Measurements from ENCODE around the gene ZAP70. TPM values are rescaled to one million over a fixed set of nuclear protein-coding genes. Genes with fewer than 3 reads are reported as not detected.
A peak's percentile ranks its signal among the peaks of the same experiment; 100 is the strongest.

Gene ZAP70
- total RNA-seq, 4 donors from 2014 or later, result 11.5 to 75.1 (median 27.2) TPM

DNA sequence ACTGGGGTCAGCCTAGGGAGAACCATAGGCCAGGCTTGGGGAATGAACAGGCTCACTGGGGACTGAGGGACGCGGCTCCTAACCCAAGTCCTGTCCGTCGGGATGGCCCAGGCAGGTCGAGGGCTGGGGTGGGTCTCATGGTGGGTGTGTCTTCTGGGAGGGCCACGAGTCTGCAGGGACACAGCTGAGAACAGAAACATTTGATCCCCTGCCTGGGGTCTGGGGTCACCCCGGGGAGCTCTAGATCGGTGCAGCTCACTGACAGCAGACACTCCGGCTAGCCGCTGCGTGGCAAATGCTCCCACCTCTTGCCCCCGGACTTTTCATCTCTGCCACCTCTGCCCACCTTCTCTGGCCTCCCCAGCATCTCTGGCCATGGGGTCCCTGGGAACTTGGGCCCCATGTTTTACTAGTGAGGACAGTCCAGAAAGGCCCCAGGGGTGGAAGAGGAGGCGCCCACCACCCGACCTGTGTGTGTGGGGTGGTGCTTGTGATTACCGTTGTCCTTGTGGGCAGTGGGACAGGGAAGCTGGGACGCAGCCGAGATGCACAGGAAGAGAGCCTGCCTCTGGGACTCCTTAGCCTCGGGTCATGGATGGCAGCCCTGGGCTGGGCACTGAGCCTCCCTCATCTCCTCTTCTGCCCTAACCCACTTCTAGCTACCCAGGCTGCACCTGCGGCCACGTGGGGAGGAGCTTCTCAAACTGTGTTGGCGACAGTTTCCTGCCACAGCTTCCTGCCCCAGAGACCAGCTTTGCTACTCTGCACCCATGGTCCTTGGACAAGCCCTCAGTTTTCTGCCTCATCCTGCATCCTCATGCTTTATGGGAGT lies 4.9 kb downstream of the ZAP70 start:
- peak overlapping the region; percentile 45 to 72 (median 58) for H3K27ac ChIP-seq
- DNase-seq, result peak; percentile 52 to 89 (median 85)
- H3K36me3 ChIP-seq, result no peaks in the 10 kb centered on the region
- H3K9me3 ChIP-seq, result no peaks in the 10 kb centered on the region
- no peak for TF ChIP-seq POLR2A (IDR thresholded peaks at IDR 0.05)
- TF ChIP-seq, protein P1, sequence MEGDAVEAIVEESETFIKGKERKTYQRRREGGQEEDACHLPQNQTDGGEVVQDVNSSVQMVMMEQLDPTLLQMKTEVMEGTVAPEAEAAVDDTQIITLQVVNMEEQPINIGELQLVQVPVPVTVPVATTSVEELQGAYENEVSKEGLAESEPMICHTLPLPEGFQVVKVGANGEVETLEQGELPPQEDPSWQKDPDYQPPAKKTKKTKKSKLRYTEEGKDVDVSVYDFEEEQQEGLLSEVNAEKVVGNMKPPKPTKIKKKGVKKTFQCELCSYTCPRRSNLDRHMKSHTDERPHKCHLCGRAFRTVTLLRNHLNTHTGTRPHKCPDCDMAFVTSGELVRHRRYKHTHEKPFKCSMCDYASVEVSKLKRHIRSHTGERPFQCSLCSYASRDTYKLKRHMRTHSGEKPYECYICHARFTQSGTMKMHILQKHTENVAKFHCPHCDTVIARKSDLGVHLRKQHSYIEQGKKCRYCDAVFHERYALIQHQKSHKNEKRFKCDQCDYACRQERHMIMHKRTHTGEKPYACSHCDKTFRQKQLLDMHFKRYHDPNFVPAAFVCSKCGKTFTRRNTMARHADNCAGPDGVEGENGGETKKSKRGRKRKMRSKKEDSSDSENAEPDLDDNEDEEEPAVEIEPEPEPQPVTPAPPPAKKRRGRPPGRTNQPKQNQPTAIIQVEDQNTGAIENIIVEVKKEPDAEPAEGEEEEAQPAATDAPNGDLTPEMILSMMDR (IDR thresholded peaks at IDR 0.05), result no peak
- peak overlapping the region; percentile 10 to 44 (median 24) for H3K4me3 ChIP-seq
- no peaks in the 10 kb centered on the region for H3K4me1 ChIP-seq
- no peaks in the 10 kb centered on the region for H3K27me3 ChIP-seq

DNA sequence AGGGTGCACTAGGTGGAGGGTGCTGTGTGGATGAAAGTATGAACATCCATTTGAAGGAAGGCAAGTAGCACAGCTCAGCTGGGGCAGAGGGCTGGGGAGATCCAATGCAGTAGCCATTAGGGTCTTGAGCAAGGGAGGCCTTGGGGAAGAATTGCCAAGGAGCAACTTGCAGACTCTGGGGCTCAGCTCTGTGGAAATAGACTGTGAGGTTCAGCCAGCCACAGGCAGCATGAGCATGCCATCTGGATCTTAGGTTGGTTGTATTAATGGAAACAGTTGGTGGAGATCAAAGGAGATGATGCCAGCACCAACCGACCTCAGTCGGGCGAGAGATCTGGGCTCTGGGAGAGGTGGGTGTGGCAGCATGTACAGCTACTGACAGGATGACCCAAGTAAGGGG lies 5.6 kb downstream of the ZAP70 start:
- Histone ChIP-seq H3K36me3 (no peaks in the 10 kb centered on the region), H3K27ac (peak overlapping the region in 2 of 4 donors; percentile 25 to 72), H3K4me3 (peak overlapping the region in 2 of 4 donors; percentile 24 to 44), H3K9me3 (no peaks in the 10 kb centered on the region), H3K4me1 (no peaks in the 10 kb centered on the region), H3K27me3 (no peaks in the 10 kb centered on the region)
- DNase-seq, result peak in 1 of 3 donors; percentile 39
- TF ChIP-seq POLR2A (IDR thresholded peaks at IDR 0.05), result no peak
- TF ChIP-seq, protein P1 (IDR thresholded peaks at IDR 0.05), result no peak

DNA sequence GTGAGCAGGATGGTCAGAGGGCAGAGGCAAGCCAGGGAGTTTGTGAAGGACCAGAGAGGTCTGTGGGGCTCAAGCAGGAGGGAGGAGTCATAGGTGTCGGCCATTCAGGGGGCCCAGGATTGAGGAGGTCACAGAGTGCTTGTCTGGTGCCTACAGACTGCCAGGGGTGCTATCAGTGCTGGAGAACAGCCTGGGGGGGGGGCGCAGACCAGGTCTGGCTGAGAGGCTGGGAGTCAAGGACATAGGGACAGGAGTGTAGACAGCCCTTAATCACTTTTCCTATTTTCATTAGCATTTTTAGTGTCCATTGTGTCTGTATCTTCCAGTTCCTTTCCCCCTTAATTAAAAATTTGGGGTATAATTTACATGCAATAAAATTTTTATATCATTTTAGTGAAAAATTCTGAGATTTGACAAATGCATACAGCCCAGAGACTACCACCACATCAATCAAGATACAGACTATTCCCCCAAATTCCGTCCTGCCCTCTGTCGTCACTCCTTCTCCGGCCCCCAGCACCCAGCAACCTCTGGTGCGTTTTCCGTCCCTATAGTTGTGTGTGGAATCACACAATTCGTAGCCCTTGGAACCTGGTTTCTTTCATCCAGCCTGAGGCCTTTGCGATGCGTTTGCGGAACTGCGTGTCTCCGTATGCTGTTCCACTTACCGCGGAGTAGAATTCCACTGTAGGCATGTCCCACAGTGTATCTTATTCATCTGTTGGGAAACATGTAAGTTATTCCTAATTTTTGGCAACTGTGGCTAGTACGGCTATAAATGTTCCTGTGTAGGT lies 6.2 kb downstream of the ZAP70 start:
- H3K36me3 ChIP-seq, result no peaks in the 10 kb centered on the region
- no peak overlapping the region for H3K4me3 ChIP-seq
- no peaks in the 10 kb centered on the region for H3K27me3 ChIP-seq
- no peak for TF ChIP-seq POLR2A (IDR thresholded peaks at IDR 0.05)
- TF ChIP-seq, protein P1 (IDR thresholded peaks at IDR 0.05), result no peak
- peak in 1 of 3 donors; percentile 22 for DNase-seq
- peak overlapping the region in 2 of 4 donors; percentile 25 to 72 for H3K27ac ChIP-seq
- no peaks in the 10 kb centered on the region for H3K9me3 ChIP-seq
- H3K4me1 ChIP-seq, result no peaks in the 10 kb centered on the region

DNA sequence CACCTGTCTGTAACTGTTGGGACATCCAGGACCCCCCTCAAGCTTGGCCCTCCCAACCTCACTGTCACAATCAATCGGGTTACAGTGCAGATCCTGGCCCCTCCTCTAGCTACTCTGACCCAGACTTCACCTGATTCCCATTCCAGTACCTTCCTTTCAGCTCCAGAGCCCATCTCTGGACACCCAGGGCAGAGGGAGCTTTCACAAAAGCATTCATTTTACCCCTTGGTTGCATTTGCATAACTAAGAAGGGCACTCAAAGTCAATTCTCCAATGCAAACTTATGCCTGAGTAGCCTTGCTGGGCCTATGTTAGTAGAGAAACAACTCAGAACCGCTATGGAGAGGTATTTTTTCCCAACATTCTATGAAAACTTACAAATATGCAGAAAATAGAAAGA lies 7.4 kb downstream of the ZAP70 start:
- TF ChIP-seq, protein P1 (IDR thresholded peaks at IDR 0.05), result no peak
- no peak for TF ChIP-seq POLR2A (IDR thresholded peaks at IDR 0.05)
- no peaks in the 10 kb centered on the region for H3K4me1 ChIP-seq
- H3K27ac ChIP-seq, result no peak overlapping the region
- no peak overlapping the region for H3K4me3 ChIP-seq
- H3K36me3 ChIP-seq, result no peaks in the 10 kb centered on the region
- no peaks in the 10 kb centered on the region for H3K9me3 ChIP-seq
- no peaks in the 10 kb centered on the region for H3K27me3 ChIP-seq
- peak in 1 of 3 donors; percentile 1 for DNase-seq

DNA sequence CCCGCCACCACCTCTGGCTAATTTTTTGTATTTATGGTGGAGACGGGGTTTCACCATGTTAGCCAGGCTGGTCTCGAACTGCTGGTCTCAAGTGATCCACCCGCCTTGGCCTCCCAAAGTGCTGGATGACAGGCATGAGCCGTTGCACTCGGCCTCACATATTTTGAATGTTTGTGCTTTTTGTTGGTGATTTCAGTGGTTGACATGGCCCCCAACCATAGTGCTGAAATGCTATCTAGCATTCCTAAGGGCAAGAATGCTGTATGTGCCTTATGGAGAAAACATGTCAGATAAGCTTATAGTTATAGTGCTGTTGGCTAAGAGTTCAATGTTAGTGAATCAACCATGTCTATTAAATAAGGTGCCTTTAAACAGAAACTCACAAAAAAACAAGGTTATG lies 8.9 kb downstream of the ZAP70 start:
- Histone ChIP-seq H3K4me3 (no peak overlapping the region), H3K9me3 (peaks cover 0 to 2% (median 0%) of the 10 kb centered on the region in 4 donors), H3K4me1 (no peaks in the 10 kb centered on the region), H3K36me3 (no peaks in the 10 kb centered on the region), H3K27me3 (no peaks in the 10 kb centered on the region), H3K27ac (no peak overlapping the region)
- TF ChIP-seq POLR2A (IDR thresholded peaks at IDR 0.05), result no peak
- TF ChIP-seq, protein P1 (IDR thresholded peaks at IDR 0.05), result no peak
- no peak for DNase-seq
